ENCODE data around the gene RHOXF2B.
"Not testable (repeated sequence)": the region's sequence is repeated elsewhere in the genome, so short reads cannot be mapped to it uniquely, and the experiment has no call there.

RHOXF2B gene

DNA sequence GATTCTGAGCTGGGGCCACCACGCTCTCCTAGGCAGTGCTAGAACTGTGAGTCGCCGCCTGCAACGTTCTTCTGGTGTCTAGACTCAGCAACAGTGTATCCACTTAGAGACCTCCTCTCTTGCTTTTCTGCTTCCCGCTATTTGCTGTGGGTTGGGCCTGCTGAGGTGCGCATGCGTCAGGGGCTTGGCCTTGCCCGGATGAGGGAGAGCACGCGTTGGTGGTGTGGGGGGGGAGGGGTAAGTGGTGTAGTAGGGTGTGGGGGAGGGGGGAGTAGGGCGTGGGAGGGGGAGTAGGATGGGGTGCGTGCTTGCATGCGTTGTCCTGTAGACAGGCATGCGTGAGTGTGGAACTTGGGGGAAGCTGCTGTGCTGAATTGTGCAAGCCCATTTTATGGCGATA is at the start of gene RHOXF2B:
RHOXF2B (minus strand) TSS at position 101 of the 400 bp plus-strand sequence. CDS start 138 bp downstream, outside the sequence.
- TF ChIP-seq, protein P1, sequence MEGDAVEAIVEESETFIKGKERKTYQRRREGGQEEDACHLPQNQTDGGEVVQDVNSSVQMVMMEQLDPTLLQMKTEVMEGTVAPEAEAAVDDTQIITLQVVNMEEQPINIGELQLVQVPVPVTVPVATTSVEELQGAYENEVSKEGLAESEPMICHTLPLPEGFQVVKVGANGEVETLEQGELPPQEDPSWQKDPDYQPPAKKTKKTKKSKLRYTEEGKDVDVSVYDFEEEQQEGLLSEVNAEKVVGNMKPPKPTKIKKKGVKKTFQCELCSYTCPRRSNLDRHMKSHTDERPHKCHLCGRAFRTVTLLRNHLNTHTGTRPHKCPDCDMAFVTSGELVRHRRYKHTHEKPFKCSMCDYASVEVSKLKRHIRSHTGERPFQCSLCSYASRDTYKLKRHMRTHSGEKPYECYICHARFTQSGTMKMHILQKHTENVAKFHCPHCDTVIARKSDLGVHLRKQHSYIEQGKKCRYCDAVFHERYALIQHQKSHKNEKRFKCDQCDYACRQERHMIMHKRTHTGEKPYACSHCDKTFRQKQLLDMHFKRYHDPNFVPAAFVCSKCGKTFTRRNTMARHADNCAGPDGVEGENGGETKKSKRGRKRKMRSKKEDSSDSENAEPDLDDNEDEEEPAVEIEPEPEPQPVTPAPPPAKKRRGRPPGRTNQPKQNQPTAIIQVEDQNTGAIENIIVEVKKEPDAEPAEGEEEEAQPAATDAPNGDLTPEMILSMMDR (IDR thresholded peaks at IDR 0.05), result not testable (repeated sequence)

- TF ChIP-seq, protein P1 (IDR thresholded peaks at IDR 0.05), result no peak
These were observed 48.0 kb upstream of the RHOXF2B start for GRCh38 chrX:120125444-120125843.

GRCh38 chrX:120120223-120120622 is 42.7 kb upstream of the RHOXF2B start:
- TF ChIP-seq, protein P1 (IDR thresholded peaks at IDR 0.05), result no peak

DNA sequence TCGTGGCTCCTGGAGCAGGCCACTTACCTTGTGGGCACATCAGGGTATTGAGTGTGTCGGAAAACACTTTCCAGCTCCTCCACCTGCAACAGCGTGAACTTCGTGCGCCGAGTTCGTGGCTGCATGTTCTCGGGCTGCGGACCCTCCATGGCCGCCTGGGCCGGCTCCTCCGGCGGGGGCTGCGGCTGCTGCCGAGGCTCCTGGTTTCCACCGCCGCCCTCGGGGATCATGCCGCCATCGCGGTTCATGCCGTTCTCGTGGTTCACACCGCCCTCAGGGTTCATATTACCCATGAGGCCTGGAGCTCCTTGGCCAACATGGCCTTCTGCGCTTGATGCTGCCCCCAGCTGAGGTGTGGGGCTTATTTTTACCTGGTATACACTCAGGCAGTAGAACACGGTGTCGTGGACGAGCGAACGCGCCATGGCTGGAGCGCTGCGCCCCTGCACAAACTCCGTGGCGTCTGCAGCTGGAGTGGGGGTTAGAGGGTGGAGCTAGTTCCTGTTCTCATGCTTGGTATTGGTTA is 38.0 kb upstream of the RHOXF2B start, which contains the start of gene RHOXF1:
RHOXF1 (minus strand) TSS at position 476 of the 526 bp plus-strand sequence; CDS start at position 425, 51 bp downstream.
- TF ChIP-seq, protein P1 (IDR thresholded peaks at IDR 0.05), result no peak

DNA sequence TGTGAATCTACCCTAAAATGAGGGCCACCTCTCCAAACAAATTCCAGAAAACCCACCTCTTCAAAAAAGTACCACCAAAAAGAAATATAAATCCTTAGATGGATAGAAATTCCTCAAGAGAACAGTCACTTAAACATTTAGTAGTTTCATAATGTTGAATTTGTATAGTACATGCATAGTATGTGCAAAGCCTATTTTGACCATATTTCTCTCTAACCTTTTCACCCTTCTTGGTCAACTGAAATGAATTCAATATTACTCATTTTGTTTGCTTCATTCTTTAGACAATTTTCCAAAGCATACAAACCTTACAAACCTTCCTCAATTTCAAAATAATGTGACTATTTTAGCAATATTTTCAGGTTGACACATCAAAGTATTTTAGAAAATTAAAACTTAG is 34.1 kb upstream of the RHOXF2B start:
- TF ChIP-seq, protein P1 (IDR thresholded peaks at IDR 0.05), result no peak

DNA sequence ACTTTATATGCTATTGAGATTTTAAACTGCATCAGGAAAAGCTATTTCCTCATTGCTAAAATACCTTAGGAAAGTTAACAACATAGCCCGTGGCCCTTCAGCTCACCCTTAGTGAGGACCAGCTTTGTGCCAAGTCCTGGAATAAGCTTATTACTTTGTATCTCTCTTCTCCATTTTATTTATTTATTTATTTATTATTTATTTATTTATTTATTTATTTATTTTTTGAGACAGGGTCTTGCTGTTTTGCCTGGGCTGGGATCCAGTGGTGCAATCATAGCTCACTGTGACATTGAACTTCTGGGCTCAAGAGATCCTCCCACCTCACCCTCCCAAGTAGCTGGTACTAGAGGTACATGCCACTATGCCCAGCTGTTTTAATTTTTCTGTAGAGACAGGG is 31.9 kb upstream of the RHOXF2B start:
- TF ChIP-seq, protein P1 (IDR thresholded peaks at IDR 0.05), result no peak

DNA sequence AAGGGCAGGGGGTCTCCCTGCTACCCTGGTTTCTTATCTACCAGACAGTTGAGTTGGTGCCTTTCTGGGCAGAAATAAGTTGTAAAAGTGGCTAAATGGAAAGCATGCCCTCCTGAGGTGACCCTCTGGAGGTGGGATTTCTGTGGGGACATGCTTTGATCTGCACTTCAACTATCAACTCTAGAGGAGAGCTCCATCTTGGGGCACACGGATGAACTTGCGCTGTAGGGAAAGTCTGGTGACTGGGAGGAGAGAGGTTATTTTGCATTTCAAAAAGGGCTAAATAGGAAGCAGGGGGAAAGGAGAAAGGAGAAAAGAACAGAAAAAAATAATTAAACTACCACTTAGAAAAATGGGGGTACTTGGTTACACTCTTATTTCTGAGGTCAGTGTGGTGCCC is 12.7 kb upstream of the RHOXF2B start:
- TF ChIP-seq, protein P1 (IDR thresholded peaks at IDR 0.05), result no peak

Measured in LNCAP (cell line).